ENCODE data around the gene GRK4. TPM values are rescaled to one million over a fixed set of nuclear protein-coding genes. Genes with fewer than 3 reads are reported as not detected.

The GRK4 gene
- total RNA-seq, 6 experiments from 2014 or later, result 5.1 to 8.1 (median 6.7) TPM

DNA sequence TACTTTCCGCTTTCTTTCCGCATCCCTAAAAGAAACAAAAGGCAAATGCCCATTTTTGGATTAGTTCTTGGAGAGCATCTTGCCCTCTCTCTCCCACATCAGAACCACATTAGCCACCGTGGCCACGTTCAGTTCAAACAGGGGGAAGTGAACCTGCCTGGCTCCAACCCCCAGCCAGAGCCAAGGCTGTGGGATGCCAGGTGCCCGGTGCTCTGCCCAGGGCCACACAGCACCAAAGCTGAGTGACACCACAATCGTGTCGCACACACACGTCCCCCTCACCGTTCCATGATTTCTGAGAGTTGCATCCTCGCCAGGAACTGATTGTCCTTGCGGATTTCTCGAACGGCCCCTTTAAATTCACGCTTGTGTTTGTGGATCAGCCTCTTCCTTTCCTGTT lies 24.5 kb upstream of the GRK4 start:
- peaks cover 40% of the 10 kb centered on the region for H3K36me3 Mint-ChIP-seq (ENCODE audit: low read depth)
- no peak for TF ChIP-seq CTCF (IDR thresholded peaks at IDR 0.05)
- H3K27ac Mint-ChIP-seq, result no peak overlapping the region; the same call in 1 of the 2 replicates
- H3K9me3 Mint-ChIP-seq, result no peaks in the 10 kb centered on the region; the same call in 1 of the 2 replicates
- no peak overlapping the region for H3K4me3 Mint-ChIP-seq
- DNase-seq, result no peak
- H3K27me3 Mint-ChIP-seq (ENCODE audit: insufficient read depth), result peaks cover 14% of the 10 kb centered on the region
- H3K4me1 Mint-ChIP-seq (ENCODE audit: low read depth), result peaks cover 20% of the 10 kb centered on the region

- H3K4me1 Mint-ChIP-seq (ENCODE audit: low read depth), result peaks cover 20% of the 10 kb centered on the region
- H3K27ac Mint-ChIP-seq, result peak overlapping the region; percentile 29; the same call in 1 of the 2 replicates
- no peaks in the 10 kb centered on the region; the same call in 1 of the 2 replicates for H3K9me3 Mint-ChIP-seq
- peaks cover 14% of the 10 kb centered on the region for H3K27me3 Mint-ChIP-seq (ENCODE audit: insufficient read depth)
- H3K36me3 Mint-ChIP-seq (ENCODE audit: low read depth), result peaks cover 44% of the 10 kb centered on the region
- H3K4me3 Mint-ChIP-seq, result no peak overlapping the region
- no peak for TF ChIP-seq CTCF (IDR thresholded peaks at IDR 0.05)
- DNase-seq, result no peak
These were observed 23.8 kb upstream of the GRK4 start for GRCh38 chr4:2939383-2940243.

- H3K27ac Mint-ChIP-seq, result no peak overlapping the region
- TF ChIP-seq CTCF (IDR thresholded peaks at IDR 0.05), result no peak
- no peak overlapping the region for H3K4me3 Mint-ChIP-seq
These were observed 22.9 kb upstream of the GRK4 start for GRCh38 chr4:2940267-2941137.

GRCh38 chr4:2941138-2942036 lies 22.0 kb upstream of the GRK4 start:
- no peaks in the 10 kb centered on the region; the same call in 1 of the 2 replicates for H3K9me3 Mint-ChIP-seq
- peaks cover 9% of the 10 kb centered on the region for H3K4me1 Mint-ChIP-seq (ENCODE audit: low read depth)
- peaks cover 16% of the 10 kb centered on the region for H3K27me3 Mint-ChIP-seq (ENCODE audit: insufficient read depth)
- H3K4me3 Mint-ChIP-seq, result no peak overlapping the region
- no peak for DNase-seq
- TF ChIP-seq CTCF (IDR thresholded peaks at IDR 0.05), result no peak
- H3K36me3 Mint-ChIP-seq (ENCODE audit: low read depth), result peaks cover 49% of the 10 kb centered on the region
- H3K27ac Mint-ChIP-seq, result no peak overlapping the region

More at GRCh38 chr4:2940267-2941137, 22.9 kb upstream of the GRK4 start:
- Mint-ChIP-seq H3K36me3 (ENCODE audit: low read depth) (peaks cover 49% of the 10 kb centered on the region), H3K4me1 (ENCODE audit: low read depth) (peaks cover 18% of the 10 kb centered on the region), H3K27me3 (ENCODE audit: insufficient read depth) (peaks cover 14% of the 10 kb centered on the region), H3K9me3 (no peaks in the 10 kb centered on the region; the same call in 1 of the 2 replicates)
- DNase-seq, result no peak

Measured in HFFc6 (cell line).